Measurements from ENCODE around the gene ZRANB2. TPM values are rescaled to one million over a fixed set of nuclear protein-coding genes. Genes with fewer than 3 reads are reported as not detected.

ZRANB2 gene
- total and polyA plus RNA-seq, 2 of the 4 experiments (the other 2 are of a cell fraction): 23.7 to 67.2 TPM

- Histone ChIP-seq H3K4ac (ENCODE audit: low read depth, low read length) (no peak overlapping the region), H3K27ac (ENCODE audit: insufficient read depth, low read length) (no peak overlapping the region), H3K36me3 (ENCODE audit: control insufficient read depth, insufficient read depth, low read length) (peaks cover 37% of the 10 kb centered on the region), H3K9me1 (ENCODE audit: insufficient read depth, low read length) (no peaks in the 10 kb centered on the region; the same call in 1 of the 2 replicates), H2BK20ac (ENCODE audit: low read depth, low read length) (no peak overlapping the region), H3K56ac (ENCODE audit: extremely low read depth, insufficient read depth, low read length) (no peak overlapping the region), H4K8ac (ENCODE audit: low read depth in 2 of 2, low read length in 2 of 2) (no peak overlapping the region), H2BK15ac (ENCODE audit: low read depth, low read length) (no peak overlapping the region), H2AFZ (replicated peaks; ENCODE audit: low read length, poor library complexity) (no peak overlapping the region), H4K20me1 (ENCODE audit: insufficient read depth, low read length) (peaks cover 9% of the 10 kb centered on the region; the same call in 1 of the 2 replicates), H3K9me3 (ENCODE audit: control insufficient read depth, insufficient read depth, low read length) (no peaks in the 10 kb centered on the region), H3K9ac (ENCODE audit: low read depth, low read length) (no peak overlapping the region), H2AK5ac (ENCODE audit: low read depth, low read length) (no peak overlapping the region), H3K4me1 (ENCODE audit: control insufficient read depth, insufficient read depth, low read length) (no peaks in the 10 kb centered on the region), H3K4me3 (ENCODE audit: insufficient read depth, low read depth, low read length) (no peak overlapping the region), H3K23ac (ENCODE audit: low read depth, low read length) (no peak overlapping the region), H2BK120ac (ENCODE audit: low read depth, low read length) (no peak overlapping the region), H3K18ac (ENCODE audit: low read depth, low read length) (no peak overlapping the region), H2BK5ac (ENCODE audit: low read depth, low read length, poor library complexity, severe bottlenecking) (no peak overlapping the region), H3K4me2 (ENCODE audit: low read depth, low read length) (no peak overlapping the region), H3K27me3 (ENCODE audit: control insufficient read depth, insufficient read depth, low read length) (no peaks in the 10 kb centered on the region), H2AK9ac (replicated peaks; ENCODE audit: low read depth, low read length, poor library complexity) (no peak overlapping the region), H4K91ac (ENCODE audit: insufficient read depth, low read depth, low read length) (no peak overlapping the region), H3K14ac (replicated peaks; ENCODE audit: low read depth, low read length) (no peak overlapping the region), H3K79me1 (ENCODE audit: low read depth in 1 of 2, low read length in 2 of 2) (peaks cover 26 to 34% of the 10 kb centered on the region in 2 experiments), H4K5ac (ENCODE audit: low read depth, low read length) (no peak overlapping the region)
- ChIA-PET POLR2A (ENCODE audit: unreplicated experiment) (no interaction called here), CTCF (interaction anchor here (1.6 kb wide), 1 partner anchor 544 kb away, joined by 3 read pairs; no protein-coding TSS in a partner anchor)
- no TSS peak for BruUV-seq (replicated peaks)
- no peak for TF ChIP-seq ELK1 (IDR thresholded peaks at IDR 0.05; ENCODE audit: borderline replicate concordance, low read depth, low read length)
- peak; percentile 83 for TF ChIP-seq MAFK (IDR thresholded peaks at IDR 0.05; ENCODE audit: low read depth, low read length)
- no peak for TF ChIP-seq BHLHE40 (IDR thresholded peaks at IDR 0.05; ENCODE audit: low read depth, low read length)
- no peak for TF ChIP-seq USF2 (IDR thresholded peaks at IDR 0.05; ENCODE audit: low read depth, low read length)
- in situ Hi-C loops (cut with MboI; ENCODE audit: low sequenced_read_pairs): no loop called here
- dilution Hi-C loops (cut with HindIII; ENCODE audit: low sequenced_read_pairs, unreplicated experiment): no loop called here
- intact Hi-C loops (cut with micrococcal nuclease): no loop called here
- DNase-seq: no peak
- no peak for ATAC-seq (ENCODE audit: low read depth)
Measured at GRCh38 chr1:71072273-71072672, 8.6 kb downstream of the ZRANB2 start.
